H9 (cell line): ENCODE data around the gene DNAJC10. TPM values are rescaled to one million over a fixed set of nuclear protein-coding genes. Genes with fewer than 3 reads are reported as not detected.

Experiments used
- DNase-seq: peaks from one replicate; pipeline ENCODE4 v3.0.0-alpha.2; 2017
- H2AFZ ChIP-seq: one replicate; pipeline ENCODE4 v1.6.1; 2013; ENCODE audit warnings: mild to moderate bottlenecking, low read length, control low read depth, moderate library complexity
- H2AK5ac ChIP-seq: 2 replicates; pipeline ENCODE4 v1.6.1; 2013; ENCODE audit warnings: low read length, control low read depth, mixed read lengths; ENCODE audit not compliant: insufficient read length
- H2BK120ac ChIP-seq: one replicate; pipeline ENCODE4 v1.6.1; 2013; ENCODE audit warnings: low read depth, mild to moderate bottlenecking, low read length, control low read depth, inconsistent platforms; ENCODE audit not compliant: poor library complexity, severe bottlenecking
- H2BK12ac ChIP-seq: 2 replicates; pipeline ENCODE4 v1.6.1; 2013; ENCODE audit warnings: low read length, control low read depth, mixed read lengths, low read depth; ENCODE audit not compliant: insufficient read length
- H2BK15ac ChIP-seq: 2 replicates; pipeline ENCODE4 v1.6.1; 2013; ENCODE audit warnings: low read depth, low read length, control low read depth
- H2BK20ac ChIP-seq: one replicate; pipeline ENCODE4 v1.6.1; 2013; ENCODE audit warnings: low read depth, mild to moderate bottlenecking, low read length, control low read depth, inconsistent platforms; ENCODE audit not compliant: poor library complexity, severe bottlenecking
- H2BK5ac ChIP-seq: 2 replicates; pipeline ENCODE4 v1.6.1; 2013; ENCODE audit warnings: low read length, control low read depth, mixed read lengths; ENCODE audit not compliant: insufficient read length
- H3K14ac ChIP-seq: 2 replicates; pipeline ENCODE4 v1.6.1; 2013; ENCODE audit warnings: low read length, control low read depth; ENCODE audit not compliant: insufficient read depth
- H3K18ac ChIP-seq: 2 replicates; pipeline ENCODE4 v1.6.1; 2013; ENCODE audit warnings: low read depth, mild to moderate bottlenecking, mixed read lengths, low read length, control low read depth; ENCODE audit not compliant: insufficient read length
- H3K23ac ChIP-seq: 2 replicates; pipeline ENCODE4 v1.6.1; 2013; ENCODE audit warnings: low read length, control low read depth, mixed read lengths, low read depth; ENCODE audit not compliant: insufficient read length
- H3K23me2 ChIP-seq: 2 replicates; pipeline ENCODE4 v1.6.1; 2013; ENCODE audit warnings: low read depth, mild to moderate bottlenecking, mixed read lengths, low read length, control low read depth; ENCODE audit not compliant: insufficient read length, poor library complexity, severe bottlenecking
- H3K27ac ChIP-seq: 2 replicates; pipeline ENCODE4 v1.5.1; 2013; ENCODE audit warnings: low read length, control low read depth, mixed read lengths, low read depth; ENCODE audit not compliant: insufficient read length
- H3K27me3 ChIP-seq: 2 replicates; pipeline ENCODE4 v1.6.1; 2013; ENCODE audit warnings: low read length, control low read depth, inconsistent platforms; ENCODE audit not compliant: insufficient read depth
- H3K4ac ChIP-seq: 2 replicates; pipeline ENCODE4 v1.6.1; 2013; ENCODE audit warnings: low read depth, mild to moderate bottlenecking, control low read depth, inconsistent platforms, low read length, moderate library complexity
- H3K4me1 ChIP-seq: 2 replicates; pipeline ENCODE4 v1.6.1; 2013; ENCODE audit warnings: low read length, control low read depth, inconsistent platforms; ENCODE audit not compliant: insufficient read depth
- H3K4me2 ChIP-seq: 2 replicates; pipeline ENCODE4 v1.6.1; 2013; ENCODE audit warnings: low read length, control low read depth, mixed read lengths; ENCODE audit not compliant: insufficient read length, insufficient read depth
- H3K56ac ChIP-seq: 2 replicates; pipeline ENCODE4 v1.6.1; 2013; ENCODE audit warnings: low read depth, mild to moderate bottlenecking, mixed read lengths, low read length, control low read depth; ENCODE audit not compliant: insufficient read length
- H3K79me1 ChIP-seq: 2 replicates; pipeline ENCODE4 v1.6.1; 2013; ENCODE audit warnings: low read depth, mild to moderate bottlenecking, moderate library complexity, low read length, control low read depth, inconsistent platforms; ENCODE audit not compliant: insufficient read depth, poor library complexity, severe bottlenecking
- H3K79me2 ChIP-seq: 2 replicates; pipeline ENCODE4 v1.6.1; 2013; ENCODE audit warnings: low read length, control low read depth, inconsistent platforms; ENCODE audit not compliant: insufficient read depth
- H3K9ac ChIP-seq: 2 replicates; pipeline ENCODE4 v1.6.1; 2013; ENCODE audit warnings: low read length, control low read depth, mixed read lengths; ENCODE audit not compliant: insufficient read length; ENCODE audit errors: extremely low read depth
- H3K9me3 ChIP-seq: one replicate; pipeline ENCODE4 v1.6.1; 2013; ENCODE audit warnings: low read depth, low read length, inconsistent platforms; ENCODE audit not compliant: control insufficient read depth
- H3T11ph ChIP-seq: one replicate; pipeline ENCODE4 v1.6.1; 2013; ENCODE audit warnings: mild to moderate bottlenecking, low read length, control low read depth, inconsistent platforms
- H4K20me1 ChIP-seq: one replicate; pipeline ENCODE4 v1.6.1; 2013; ENCODE audit not compliant: control insufficient read depth, insufficient read length, insufficient read depth
- H4K5ac ChIP-seq: 2 replicates; pipeline ENCODE4 v1.6.1; 2013; ENCODE audit warnings: low read depth, mild to moderate bottlenecking, mixed read lengths, low read length, control low read depth; ENCODE audit not compliant: insufficient read length
- H4K8ac ChIP-seq: replicated peaks from 2 replicates; pipeline ENCODE4 v1.6.1; 2013; ENCODE audit warnings: low read length, control low read depth, mixed read lengths, low read depth; ENCODE audit not compliant: insufficient read length
- H4K91ac ChIP-seq: 2 replicates; pipeline ENCODE4 v1.6.1; 2013; ENCODE audit warnings: low read depth, mild to moderate bottlenecking, moderate library complexity, mixed read lengths, low read length, control low read depth; ENCODE audit not compliant: insufficient read length
- H3K27ac Mint-ChIP-seq, 3 experiments: 2 replicates in 2 of 3; 3 replicates in 1 of 3; pipeline ENCODE4 v1.8.0; 2020 to 2021; ENCODE audit warnings: mixed read lengths in 3 of 3, mild to moderate bottlenecking in 1 of 3, moderate library complexity in 1 of 3
- H3K27me3 Mint-ChIP-seq: 2 replicates; pipeline ENCODE4 v1.8.0; 2021; ENCODE audit warnings: low read depth, mild to moderate bottlenecking, moderate library complexity, mixed read lengths
- H3K36me3 Mint-ChIP-seq, 3 experiments: 2 replicates in 2 of 3; 3 replicates in 1 of 3; pipeline ENCODE4 v1.8.0; 2020 to 2021; ENCODE audit warnings: low read depth in 3 of 3, mixed read lengths in 3 of 3; ENCODE audit not compliant: insufficient read depth in 1 of 3
- H3K4me1 Mint-ChIP-seq, 2 experiments: 2 replicates each; pipeline ENCODE4 v1.8.0; 2020; ENCODE audit warnings: mixed read lengths in 2 of 2
- H3K4me3 Mint-ChIP-seq, 2 experiments: 2 replicates in 1 of 2; 3 replicates in 1 of 2; pipeline ENCODE4 v1.8.0; 2020 to 2021; ENCODE audit warnings: mild to moderate bottlenecking in 2 of 2, mixed read lengths in 2 of 2, moderate library complexity in 1 of 2
- H3K9me3 Mint-ChIP-seq, 2 experiments: 2 replicates in 1 of 2; 3 replicates in 1 of 2; pipeline ENCODE4 v1.8.0; 2020; ENCODE audit warnings: mild to moderate bottlenecking in 2 of 2, mixed read lengths in 2 of 2, moderate library complexity in 1 of 2
- CTCF ChIP-seq: fragments of 200-600 bp; sonication (generic); conservative IDR thresholded peaks from 3 replicates; pipeline ENCODE4 v1.8.0; 2021; ENCODE audit warnings: antibody characterized with exemption, mild to moderate bottlenecking
- WGBS: extraction: QIAGEN DNeasy Blood & Tissue Kit; methylation state at CpG from one replicate; pipeline ENCODE4 v1.1.7; 2013; ENCODE audit warnings: missing lambda C conversion rate, low lambda C conversion rate, mixed read lengths; ENCODE audit not compliant: insufficient read length; ENCODE audit errors: extremely low coverage; 5-methylcytosine and 5-hydroxymethylcytosine counted together
- total RNA-seq: library from RNA; stranded (reverse); gene quantifications from 2 replicates; pipeline ENCODE4 v1.2.1, GENCODE V29; 2021

The DNAJC10 gene
- total RNA-seq, 1 experiment from 2014 or later, result 129 TPM

GRCh38 chr2:182826064-182826463 is 110.0 kb downstream of the DNAJC10 start:
- no peak overlapping the region for H4K8ac ChIP-seq
- H3K27ac ChIP-seq, result no peak overlapping the region
- no peaks in the 10 kb centered on the region for H3K27me3 ChIP-seq
- H3K4me1 ChIP-seq, result no peaks in the 10 kb centered on the region
- H2BK15ac ChIP-seq, result no peak overlapping the region
- H3K14ac ChIP-seq, result no peak overlapping the region
- H3K27me3 Mint-ChIP-seq, result no peaks in the 10 kb centered on the region
- H3K4me3 Mint-ChIP-seq, result no peak overlapping the region
- H2AFZ ChIP-seq, result no peak overlapping the region
- no peak overlapping the region for H2AK5ac ChIP-seq
- no peak overlapping the region for H2BK120ac ChIP-seq
- no peak overlapping the region for H3T11ph ChIP-seq
- H3K9me3 ChIP-seq, result no peaks in the 10 kb centered on the region
- no peaks in the 10 kb centered on the region for H3K79me1 ChIP-seq
- H4K20me1 ChIP-seq, result no peaks in the 10 kb centered on the region
- no peak overlapping the region for H3K23ac ChIP-seq
- H3K4me2 ChIP-seq, result no peak overlapping the region
- no peaks in the 10 kb centered on the region for H3K23me2 ChIP-seq
- H3K4ac ChIP-seq, result no peak overlapping the region
- H3K9me3 Mint-ChIP-seq, result no peaks in the 10 kb centered on the region
- no peak for TF ChIP-seq CTCF
- no peak overlapping the region for H3K56ac ChIP-seq
- H2BK12ac ChIP-seq, result no peak overlapping the region
- H3K36me3 Mint-ChIP-seq, result no peaks in the 10 kb centered on the region
- no peak overlapping the region for H2BK5ac ChIP-seq
- no peak overlapping the region for H4K5ac ChIP-seq
- no peak overlapping the region for H2BK20ac ChIP-seq
- H3K4me1 Mint-ChIP-seq, result peaks cover 19 to 23% of the 10 kb centered on the region in 2 experiments
- H3K18ac ChIP-seq, result no peak overlapping the region
- no peak overlapping the region for H4K91ac ChIP-seq
- H3K9ac ChIP-seq, result no peak overlapping the region
- WGBS, result no CpG with 5 or more reads among the region's 1 CpG
- H3K27ac Mint-ChIP-seq, result no peak overlapping the region
- no peaks in the 10 kb centered on the region for H3K79me2 ChIP-seq
- DNase-seq, result no peak
